Head of caudate nucleus (tissue), 42 donors: Measurements from ENCODE around the gene TBL1Y.
"Not testable (repeated sequence)": the region's sequence is repeated elsewhere in the genome, so short reads cannot be mapped to it uniquely, and the experiment has no call there.

Source experiments
- DNase-seq, 42 donors: peaks; one replicate each; pipeline versions ENCODE4 v3.0.0 to v3.0.0-alpha.2; 2020 to 2021; ENCODE audit warnings: mixed read lengths in 7 of 42
- intact Hi-C: fragments of 100-400 bp; cut with DNase I; formaldehyde crosslinking; loops from one replicate; pipeline ENCODE4 v1.15.0; 2022

TBL1Y gene

GRCh38 chrY:6910372-6911252 lies at the start of gene TBL1Y:
TBL1Y (plus strand) TSS chrY:6910697; CDS start chrY:7025085, 114,388 bp downstream.
- intact Hi-C loops = no loop called here
- peak in 10 of 42 donors; percentile 2 to 54 (median 14) for DNase-seq

- intact Hi-C loops = no loop called here
- no peak for DNase-seq
Observed at GRCh38 chrY:6894496-6894895, 16.0 kb upstream of the TBL1Y start.

GRCh38 chrY:6895236-6895635 lies 15.3 kb upstream of the TBL1Y start:
- intact Hi-C loops = no loop called here
- no peak for DNase-seq

- DNase-seq, intact Hi-C loops: not testable (repeated sequence)
Observed at GRCh38 chrY:6902116-6902515, 8.4 kb upstream of the TBL1Y start.

- intact Hi-C loops = no loop called here
Observed at GRCh38 chrY:6907591-6907990, 2.9 kb upstream of the TBL1Y start.

GRCh38 chrY:6908021-6908420 lies 2.5 kb upstream of the TBL1Y start:
- intact Hi-C loops, DNase-seq: not testable (repeated sequence)

More at GRCh38 chrY:6907591-6907990, 2.9 kb upstream of the TBL1Y start:
- no peak for DNase-seq

GRCh38 chrY:6909118-6909521 lies 1.4 kb upstream of the TBL1Y start:
- intact Hi-C loops = no loop called here
- DNase-seq = peak in 8 of 42 donors; percentile 5 to 48 (median 16)

- intact Hi-C loops = no loop called here
- DNase-seq = peak in 4 of 42 donors; percentile 4 to 28 (median 8)
Observed at GRCh38 chrY:6909856-6910255, 641 bp upstream of the TBL1Y start.

- DNase-seq = no peak
- intact Hi-C loops = no loop called here
Observed at GRCh38 chrY:6911253-6911881, 870 bp downstream of the TBL1Y start, which contains the start of gene AMELY. AMELY (minus strand) TSS chrY:6911752; CDS start chrY:6872608, 39,144 bp downstream.

GRCh38 chrY:6913362-6913761 lies 2.9 kb downstream of the TBL1Y start:
- no peak for DNase-seq

GRCh38 chrY:6921061-6921460 lies 10.6 kb downstream of the TBL1Y start:
- DNase-seq = no peak
- intact Hi-C loops = no loop called here

More at GRCh38 chrY:6913362-6913761, 2.9 kb downstream of the TBL1Y start:
- intact Hi-C loops = no loop called here

- intact Hi-C loops = no loop called here
- DNase-seq = no peak
Observed at GRCh38 chrY:6928265-6928664, 17.8 kb downstream of the TBL1Y start.

GRCh38 chrY:6929237-6929636 lies 18.7 kb downstream of the TBL1Y start:
- intact Hi-C loops = no loop called here
- no peak for DNase-seq

- DNase-seq = no peak
Observed at GRCh38 chrY:6931779-6932396, 21.4 kb downstream of the TBL1Y start.

GRCh38 chrY:6935497-6935896 lies 25.0 kb downstream of the TBL1Y start:
- intact Hi-C loops = no loop called here
- DNase-seq = no peak

More at GRCh38 chrY:6931779-6932396, 21.4 kb downstream of the TBL1Y start:
- intact Hi-C loops = no loop called here

GRCh38 chrY:6947695-6948094 lies 37.2 kb downstream of the TBL1Y start:
- no peak for DNase-seq
- intact Hi-C loops = no loop called here

GRCh38 chrY:6948378-6948777 lies 37.9 kb downstream of the TBL1Y start:
- no peak for DNase-seq
- intact Hi-C loops = no loop called here

GRCh38 chrY:6949947-6950346 lies 39.5 kb downstream of the TBL1Y start:
- intact Hi-C loops = no loop called here
- no peak for DNase-seq

- intact Hi-C loops = no loop called here
Observed at GRCh38 chrY:6964732-6965131, 54.2 kb downstream of the TBL1Y start.

GRCh38 chrY:6966521-6966920 lies 56.0 kb downstream of the TBL1Y start:
- no peak for DNase-seq
- intact Hi-C loops = no loop called here

More at GRCh38 chrY:6964732-6965131, 54.2 kb downstream of the TBL1Y start:
- peak in 9 of 42 donors; percentile 1 to 44 (median 9) for DNase-seq
